Measurements from ENCODE around the gene HSDL1. TPM values are rescaled to one million over a fixed set of nuclear protein-coding genes. Genes with fewer than 3 reads are reported as not detected.

HSDL1 gene
- 10 to 100 TPM in 1 of 2 donors, 1 to 10 TPM in 1; 7.3 to 21.0 TPM for total RNA-seq

- Mint-ChIP-seq H3K27ac (peak within 1 kb of the TSS; percentile 69 to 89), H3K27me3 (peaks cover 2 to 12% of the 10 kb centered on the region in 2 donors), H3K36me3 (no peaks in the 10 kb centered on the region), H3K4me3 (peak within 1 kb of the TSS; percentile 94), H3K4me1 (ENCODE audit: low read depth in 2 of 2) (peaks cover 6 to 13% of the 10 kb centered on the region in 2 donors), H3K9me3 (no peaks in the 10 kb centered on the region)
- peak; percentile 92 for DNase-seq (ENCODE audit: low spot score)
- ATAC-seq = peak; percentile 94 to 95
Measured at GRCh38 chr16:84144859-84145639, at the start of gene HSDL1, which contains the start of gene DNAAF1. Gene HSDL1 (minus strand): TSS chr16:84145177. CDS start chr16:84131321, 13,856 bp downstream. Gene DNAAF1 (plus strand): TSS chr16:84145308. CDS start chr16:84145441, 133 bp downstream.

GRCh38 chr16:84194018-84194417, 49.0 kb upstream of the HSDL1 start:
- H3K36me3 Mint-ChIP-seq = no peaks in the 10 kb centered on the region
- H3K27ac Mint-ChIP-seq = no peak overlapping the region
- DNase-seq (ENCODE audit: low spot score) (no peak), ATAC-seq (no peak)
- peaks cover 0 to 13% of the 10 kb centered on the region in 2 donors for H3K4me1 Mint-ChIP-seq (ENCODE audit: low read depth in 2 of 2)
- peaks cover 0 to 4% of the 10 kb centered on the region in 2 donors for H3K27me3 Mint-ChIP-seq
- H3K9me3 Mint-ChIP-seq = no peaks in the 10 kb centered on the region
- H3K4me3 Mint-ChIP-seq = no peak overlapping the region

- DNase-seq (ENCODE audit: low spot score) = no peak
Measured at GRCh38 chr16:84193480-84193879, 48.5 kb upstream of the HSDL1 start.

GRCh38 chr16:84191466-84191865, 46.5 kb upstream of the HSDL1 start:
- no peak overlapping the region for H3K27ac Mint-ChIP-seq
- no peaks in the 10 kb centered on the region for H3K9me3 Mint-ChIP-seq
- ATAC-seq = no peak
- peaks cover 0 to 13% of the 10 kb centered on the region in 2 donors for H3K4me1 Mint-ChIP-seq (ENCODE audit: low read depth in 2 of 2)
- H3K4me3 Mint-ChIP-seq = no peak overlapping the region
- no peaks in the 10 kb centered on the region for H3K36me3 Mint-ChIP-seq
- DNase-seq (ENCODE audit: low spot score) = no peak
- H3K27me3 Mint-ChIP-seq = no peaks in the 10 kb centered on the region

More at GRCh38 chr16:84193480-84193879, 48.5 kb upstream of the HSDL1 start:
- Mint-ChIP-seq H3K4me1 (ENCODE audit: low read depth in 2 of 2) (peaks cover 0 to 13% of the 10 kb centered on the region in 2 donors), H3K4me3 (no peak overlapping the region), H3K27ac (no peak overlapping the region), H3K9me3 (no peaks in the 10 kb centered on the region), H3K27me3 (peaks cover 0 to 2% of the 10 kb centered on the region in 2 donors), H3K36me3 (no peaks in the 10 kb centered on the region)
- no peak for ATAC-seq

GRCh38 chr16:84190731-84191388, 45.9 kb upstream of the HSDL1 start, which contains the start of gene ADAD2:
Gene ADAD2 (plus strand): TSS chr16:84191157. CDS start chr16:84191231, 74 bp downstream.
- ATAC-seq (no peak), DNase-seq (ENCODE audit: low spot score) (no peak)
- Mint-ChIP-seq H3K27me3 (no peaks in the 10 kb centered on the region), H3K36me3 (no peaks in the 10 kb centered on the region), H3K4me1 (ENCODE audit: low read depth in 2 of 2) (peaks cover 0 to 13% of the 10 kb centered on the region in 2 donors), H3K4me3 (no peak within 1 kb of the TSS), H3K9me3 (no peaks in the 10 kb centered on the region), H3K27ac (no peak within 1 kb of the TSS)

- no peaks in the 10 kb centered on the region for H3K36me3 Mint-ChIP-seq
- DNase-seq (ENCODE audit: low spot score) (peak; percentile 93), ATAC-seq (peak; percentile 98)
- H3K9me3 Mint-ChIP-seq = no peaks in the 10 kb centered on the region
- peak within 1 kb of the TSS; percentile 83 to 94 for H3K27ac Mint-ChIP-seq
- no peaks in the 10 kb centered on the region for H3K27me3 Mint-ChIP-seq
- H3K4me3 Mint-ChIP-seq = peak within 1 kb of the TSS; percentile 94
- H3K4me1 Mint-ChIP-seq (ENCODE audit: low read depth in 2 of 2) = peaks cover 14% of the 10 kb centered on the region in 2 donors
Measured at GRCh38 chr16:84186685-84187437, 41.9 kb upstream of the HSDL1 start, which contains the start of gene TAF1C. Gene TAF1C (minus strand): TSS chr16:84187057. CDS start chr16:84184988, 2,069 bp downstream.

GRCh38 chr16:84184775-84185174, 39.8 kb upstream of the HSDL1 start:
- DNase-seq (ENCODE audit: low spot score) (no peak), ATAC-seq (no peak)
- H3K36me3 Mint-ChIP-seq = no peaks in the 10 kb centered on the region
- H3K9me3 Mint-ChIP-seq = no peaks in the 10 kb centered on the region
- peak overlapping the region; percentile 94 for H3K4me3 Mint-ChIP-seq
- no peak overlapping the region for H3K27ac Mint-ChIP-seq
- peaks cover 14% of the 10 kb centered on the region in 2 donors for H3K4me1 Mint-ChIP-seq (ENCODE audit: low read depth in 2 of 2)
- no peaks in the 10 kb centered on the region for H3K27me3 Mint-ChIP-seq

- H3K4me1 Mint-ChIP-seq (ENCODE audit: low read depth in 2 of 2) = peaks cover 14% of the 10 kb centered on the region in 2 donors
- no peak overlapping the region for H3K4me3 Mint-ChIP-seq
- no peaks in the 10 kb centered on the region for H3K27me3 Mint-ChIP-seq
- H3K27ac Mint-ChIP-seq = no peak overlapping the region
- DNase-seq (ENCODE audit: low spot score) (no peak), ATAC-seq (no peak)
- H3K36me3 Mint-ChIP-seq = no peaks in the 10 kb centered on the region
- no peaks in the 10 kb centered on the region for H3K9me3 Mint-ChIP-seq
Measured at GRCh38 chr16:84183911-84184591, 39.1 kb upstream of the HSDL1 start.

- ATAC-seq = no peak
- H3K27ac Mint-ChIP-seq = no peak overlapping the region
Measured at GRCh38 chr16:84183572-84183875, 38.5 kb upstream of the HSDL1 start.

GRCh38 chr16:84182680-84183571, 37.9 kb upstream of the HSDL1 start:
- H3K27ac Mint-ChIP-seq = no peak overlapping the region
- ATAC-seq (no peak), DNase-seq (ENCODE audit: low spot score) (no peak)
- no peaks in the 10 kb centered on the region for H3K9me3 Mint-ChIP-seq
- no peak overlapping the region for H3K4me3 Mint-ChIP-seq
- H3K4me1 Mint-ChIP-seq (ENCODE audit: low read depth in 2 of 2) = peaks cover 14% of the 10 kb centered on the region in 2 donors
- no peaks in the 10 kb centered on the region for H3K27me3 Mint-ChIP-seq
- no peaks in the 10 kb centered on the region for H3K36me3 Mint-ChIP-seq

More at GRCh38 chr16:84183572-84183875, 38.5 kb upstream of the HSDL1 start:
- H3K4me1 Mint-ChIP-seq (ENCODE audit: low read depth in 2 of 2) = peaks cover 14% of the 10 kb centered on the region in 2 donors
- H3K27me3 Mint-ChIP-seq = no peaks in the 10 kb centered on the region
- no peaks in the 10 kb centered on the region for H3K9me3 Mint-ChIP-seq
- no peak for DNase-seq (ENCODE audit: low spot score)
- no peaks in the 10 kb centered on the region for H3K36me3 Mint-ChIP-seq
- no peak overlapping the region for H3K4me3 Mint-ChIP-seq

GRCh38 chr16:84182104-84182503, 37.1 kb upstream of the HSDL1 start:
- Mint-ChIP-seq H3K36me3 (no peaks in the 10 kb centered on the region), H3K4me1 (ENCODE audit: low read depth in 2 of 2) (peaks cover 14% of the 10 kb centered on the region in 2 donors), H3K9me3 (no peaks in the 10 kb centered on the region), H3K27me3 (no peaks in the 10 kb centered on the region), H3K27ac (no peak overlapping the region), H3K4me3 (no peak overlapping the region)
- ATAC-seq (no peak), DNase-seq (ENCODE audit: low spot score) (no peak)

- Mint-ChIP-seq H3K4me1 (ENCODE audit: low read depth in 2 of 2) (peaks cover 14% of the 10 kb centered on the region in 2 donors), H3K27ac (no peak overlapping the region), H3K4me3 (no peak overlapping the region), H3K36me3 (no peaks in the 10 kb centered on the region), H3K9me3 (no peaks in the 10 kb centered on the region), H3K27me3 (no peaks in the 10 kb centered on the region)
- no peak for DNase-seq (ENCODE audit: low spot score)
- no peak for ATAC-seq
Measured at GRCh38 chr16:84181144-84181915, 36.4 kb upstream of the HSDL1 start.

Data from natural killer cell treated with Interleukin-12 subunit alpha and Interleukin-12 subunit beta and Interleukin-15 and Interleukin-18, amount 100 ng/mL, for 72 hours (primary cell).